HG02588 (cell line): ENCODE data around the gene CXADR.
"Not testable (repeated sequence)": the region's sequence is repeated elsewhere in the genome, so short reads cannot be mapped to it uniquely, and the experiment has no call there.

Source experiments
- ATAC-seq: cut with Tn5 transposase; IDR thresholded peaks from one replicate; pipeline ENCODE4 v1.9.1; 2021; ENCODE audit warnings: mild to moderate bottlenecking, moderate library complexity; ENCODE audit not compliant: unreplicated experiment

CXADR gene

DNA sequence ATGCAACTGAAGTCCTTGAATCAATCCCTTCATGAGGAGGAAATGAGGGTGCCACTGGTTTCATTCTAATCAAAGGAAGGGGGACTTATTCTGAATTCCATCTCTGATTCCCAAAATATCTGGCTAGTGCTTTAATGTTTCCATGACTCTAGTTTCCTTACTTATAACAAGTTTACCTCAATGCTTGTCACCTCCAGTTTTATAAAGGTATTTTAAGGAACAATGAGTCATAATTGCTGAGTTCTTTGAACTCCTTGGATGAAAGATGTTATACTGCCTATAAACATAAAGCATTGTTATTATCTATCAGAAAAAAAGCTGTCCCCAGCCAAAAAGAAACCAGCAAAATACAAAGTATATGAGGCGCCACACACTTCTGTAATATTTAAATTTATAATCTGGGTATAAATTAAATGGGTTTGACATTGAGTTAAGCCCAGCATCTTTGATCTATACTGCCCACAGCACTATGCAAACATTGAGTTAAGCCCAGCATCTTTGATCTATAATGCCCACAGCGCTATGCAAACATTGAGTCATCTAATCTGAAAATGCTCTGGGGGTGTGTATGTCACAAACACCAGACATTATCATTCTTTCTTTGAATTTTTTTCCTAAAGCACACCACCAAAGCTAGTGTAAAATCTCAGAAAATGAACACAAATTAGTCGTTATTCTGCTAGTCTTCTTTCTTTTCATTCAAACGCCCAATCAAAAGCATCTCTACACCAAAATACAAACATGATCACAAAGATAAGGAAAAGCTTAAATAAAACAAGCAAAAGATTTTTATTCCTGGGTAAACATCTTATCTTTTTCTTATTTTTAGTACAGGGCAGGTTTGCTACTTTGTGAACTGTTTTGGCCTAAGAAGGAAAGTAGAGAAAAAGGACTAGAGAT, 11.5 kb upstream of the CXADR start:
- ATAC-seq = no peak

DNA sequence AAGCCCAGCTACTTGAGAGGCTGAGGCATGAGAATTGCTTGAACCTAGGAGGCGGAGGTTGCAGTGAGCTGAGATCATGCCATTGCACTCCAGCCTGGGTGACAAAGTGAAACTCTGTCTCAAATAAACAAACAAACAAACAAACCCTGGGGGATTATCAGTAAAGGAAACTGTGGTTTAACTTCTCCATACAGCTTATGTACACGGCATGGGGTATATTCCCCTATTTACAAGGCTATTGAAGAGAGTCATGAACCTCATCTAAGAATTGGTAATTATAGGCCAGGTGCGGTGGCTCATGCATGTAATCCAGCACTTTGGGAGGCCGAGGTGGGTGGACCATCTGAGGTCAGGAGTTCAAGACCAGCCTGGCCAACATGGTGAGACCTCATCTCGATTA, 9.9 kb upstream of the CXADR start:
- ATAC-seq = not testable (repeated sequence)

DNA sequence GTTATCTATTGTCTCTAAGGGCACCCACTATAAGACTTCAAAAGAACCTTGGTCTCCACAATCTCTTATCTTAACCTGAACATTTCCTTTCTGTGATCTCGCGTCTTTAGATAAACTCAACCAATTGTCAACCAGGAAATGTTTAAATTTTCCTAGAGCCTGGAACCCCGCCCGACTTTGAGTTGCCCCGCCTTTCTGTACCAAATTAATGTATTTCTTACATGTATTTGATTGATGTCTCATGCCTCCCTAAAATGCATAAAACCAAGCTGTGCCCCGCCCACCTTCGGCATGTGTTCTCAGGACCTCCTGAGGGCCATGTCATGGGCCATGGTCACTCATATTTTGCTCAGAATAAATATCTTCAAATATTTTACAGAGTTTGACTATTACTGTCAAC, 5.9 kb upstream of the CXADR start:
- no peak for ATAC-seq

DNA sequence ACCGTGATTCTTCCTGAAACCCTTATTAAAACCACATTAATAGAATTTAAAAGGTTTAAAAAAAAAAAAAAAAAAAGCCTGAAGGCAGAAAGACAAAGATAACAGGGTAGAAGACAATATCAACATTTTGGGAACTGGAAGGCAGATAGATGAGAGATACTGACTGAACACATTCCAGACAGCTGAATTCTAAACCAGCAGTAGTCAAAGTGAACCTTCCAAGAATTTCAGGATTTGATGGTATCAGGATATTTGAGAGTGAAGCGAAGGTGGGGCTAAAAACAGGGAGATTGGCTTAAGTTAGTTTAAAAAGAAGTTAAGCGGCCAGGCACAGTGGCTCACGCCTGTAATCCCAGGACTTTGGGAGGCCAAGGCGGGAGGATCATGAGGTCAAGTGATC, 5.3 kb upstream of the CXADR start:
- no peak for ATAC-seq

DNA sequence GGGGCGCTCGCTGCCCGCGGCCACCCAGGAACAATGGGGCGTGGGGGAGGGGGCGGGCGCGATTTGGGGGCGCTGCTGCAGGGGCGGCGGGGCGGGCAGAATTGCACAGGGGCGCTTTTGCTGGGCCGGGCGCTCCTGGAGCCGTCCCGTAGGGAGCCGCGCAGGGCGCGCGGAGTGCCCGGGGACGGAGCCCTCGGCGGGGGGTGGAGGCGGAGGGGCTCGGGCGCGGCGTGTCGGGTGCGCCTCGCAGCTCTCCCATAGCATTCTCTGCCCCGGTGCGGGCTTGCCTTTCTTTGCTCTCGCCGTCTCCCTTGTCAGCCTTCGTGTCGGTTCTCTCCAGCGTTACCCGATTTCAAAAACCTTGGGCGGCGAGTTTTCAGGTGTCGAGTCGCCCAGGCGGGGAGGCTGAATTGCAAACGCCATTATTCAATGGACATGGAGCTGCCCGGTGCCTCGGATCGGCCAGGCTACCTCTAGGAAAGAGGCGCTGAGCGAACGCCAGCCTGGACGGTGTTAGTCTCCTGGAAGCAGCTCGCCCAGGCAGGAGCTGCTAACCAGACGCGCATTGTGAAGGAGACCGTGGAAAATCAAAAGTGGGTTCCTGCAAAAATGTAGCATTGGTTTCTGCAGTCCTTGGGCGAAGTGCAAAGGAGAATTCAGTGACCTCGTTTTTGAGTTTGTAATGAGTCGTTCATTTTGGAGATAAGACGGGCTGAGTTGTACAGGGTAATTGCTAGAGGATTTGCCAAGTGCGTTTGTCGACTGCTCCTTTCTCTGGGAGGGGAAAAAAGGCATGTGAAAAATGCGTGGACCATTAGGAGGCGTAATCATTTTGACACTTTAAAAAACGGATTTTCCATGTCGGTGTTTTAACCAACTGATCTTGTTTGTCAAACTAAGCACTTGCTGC, 626 bp downstream of the CXADR start:
- ATAC-seq = peak; percentile 27

DNA sequence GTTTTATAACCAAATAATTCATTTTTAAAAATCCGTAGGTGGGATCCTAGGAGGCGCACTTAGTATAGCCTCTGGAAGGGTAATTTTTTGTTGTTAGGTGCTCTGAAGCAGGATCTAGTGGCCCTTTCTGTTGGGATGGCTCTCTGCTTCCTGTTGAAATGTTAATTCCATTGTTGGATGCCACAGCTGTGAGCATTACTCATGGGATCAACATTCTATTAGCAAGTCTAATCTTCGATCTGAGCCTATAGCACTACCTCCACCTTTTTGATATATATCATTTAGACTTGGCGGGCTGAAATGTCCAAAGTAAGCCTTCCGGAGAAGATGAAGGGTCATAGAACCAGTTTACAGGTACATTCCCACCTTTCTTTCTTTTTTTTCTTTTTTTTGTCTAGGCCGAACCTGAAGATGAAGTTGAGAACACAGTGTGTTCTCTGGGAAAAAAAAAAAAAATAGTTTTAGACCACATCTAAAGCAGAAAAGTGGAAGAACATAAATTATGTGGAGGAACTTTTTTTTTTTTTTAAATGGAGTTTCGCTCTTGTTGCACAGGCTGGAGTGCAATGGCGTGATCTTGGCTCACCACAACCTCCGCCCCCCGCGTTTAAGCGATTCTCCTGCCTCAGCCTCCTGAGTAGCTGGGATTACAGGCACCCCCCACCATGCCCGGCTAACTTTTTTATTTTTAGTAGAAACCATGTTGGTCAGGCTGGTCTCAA, 1.4 kb downstream of the CXADR start:
- ATAC-seq = no peak

DNA sequence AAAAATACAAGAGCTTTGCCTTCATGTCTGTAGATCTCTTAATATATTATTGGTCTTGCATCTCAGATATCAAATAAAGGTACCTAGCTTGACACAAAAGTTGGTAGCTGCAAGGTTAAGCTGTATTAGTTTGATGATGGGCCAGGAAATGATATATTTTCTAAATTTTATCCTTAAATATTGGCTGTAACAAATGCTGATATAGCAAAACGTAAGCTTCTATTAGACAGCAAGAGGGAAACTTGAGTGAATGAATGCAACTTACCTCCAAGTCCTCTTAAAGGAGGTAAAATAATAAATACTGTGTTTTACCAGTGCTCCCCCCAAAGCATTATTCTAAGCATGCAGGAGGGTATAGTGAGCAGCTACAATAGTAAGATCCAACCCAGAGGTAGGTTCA, 4.2 kb downstream of the CXADR start:
- ATAC-seq = not testable (repeated sequence)

DNA sequence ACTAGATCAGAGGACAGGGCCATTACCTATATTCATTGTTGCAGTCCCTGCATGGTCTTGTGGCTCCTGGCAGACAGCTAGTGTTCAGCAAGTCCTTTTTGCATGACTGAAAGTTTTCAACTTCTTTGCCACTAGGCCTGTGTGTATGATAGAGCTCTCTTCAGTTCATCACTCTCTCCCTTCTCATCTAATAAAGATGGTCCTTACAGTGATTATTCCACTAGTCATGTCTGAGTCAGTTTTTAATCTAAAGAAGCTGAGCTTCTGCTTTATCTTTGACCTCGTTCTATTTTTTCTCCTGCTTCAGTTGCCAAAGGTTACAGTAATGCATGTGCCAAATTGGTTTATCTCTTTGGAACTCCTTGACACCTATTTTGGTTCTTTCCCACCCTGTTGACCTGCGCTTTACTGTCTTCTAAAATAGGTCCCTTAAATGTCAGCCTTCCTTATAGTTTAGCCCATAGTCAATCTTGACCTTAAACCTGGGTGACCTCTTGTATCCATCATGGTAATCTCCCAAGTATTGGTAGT, 6.4 kb downstream of the CXADR start:
- ATAC-seq = no peak

DNA sequence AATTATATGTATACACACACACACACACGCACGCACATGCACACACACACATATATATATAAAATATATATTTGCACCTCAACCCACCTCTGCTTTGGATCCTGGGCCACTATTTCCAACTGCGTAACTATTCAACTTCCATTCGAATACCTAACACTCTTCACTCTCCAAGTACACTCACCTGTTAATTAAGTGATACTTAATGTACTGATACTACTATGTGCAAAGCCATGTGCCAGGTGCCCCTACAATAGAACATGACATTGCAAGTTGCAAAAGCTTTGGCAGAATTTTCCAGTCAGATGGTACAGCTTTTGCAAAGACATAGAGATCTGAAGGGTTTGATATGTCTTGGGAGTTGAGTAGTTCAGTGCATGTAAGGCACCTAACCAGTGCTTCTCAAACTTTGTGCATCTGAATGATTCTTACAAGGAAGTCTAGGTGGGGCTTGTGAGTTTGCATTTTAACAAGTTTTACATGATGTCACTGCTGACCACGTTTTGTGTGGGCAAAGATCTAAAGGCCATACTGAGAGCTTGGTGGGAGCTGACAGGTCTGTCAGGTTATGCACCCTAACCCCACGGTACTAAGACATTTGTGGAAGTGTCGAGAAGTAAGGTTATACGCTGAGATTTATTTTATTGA, 7.2 kb downstream of the CXADR start:
- ATAC-seq = no peak

DNA sequence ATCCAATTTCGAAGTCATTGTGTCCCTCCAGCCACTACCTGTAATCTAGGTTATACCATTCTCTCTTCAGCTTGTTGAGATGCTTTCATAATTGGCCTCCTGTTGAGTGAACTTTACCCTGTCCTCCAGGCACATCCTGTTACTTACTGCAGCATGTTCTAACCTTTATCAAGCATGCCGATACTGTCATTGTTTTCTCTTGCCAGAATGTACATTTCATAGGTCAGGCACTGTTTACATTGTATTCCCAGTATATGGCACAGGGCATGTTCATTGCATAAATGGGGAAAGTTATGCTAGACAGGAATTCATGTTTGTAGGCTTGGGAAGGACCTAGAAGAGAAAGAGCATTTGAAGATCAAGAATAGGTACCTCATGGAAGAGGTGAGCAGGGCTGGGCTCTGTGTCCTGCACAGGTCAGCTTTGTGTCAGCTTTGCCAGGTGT, 10.2 kb downstream of the CXADR start:
- no peak for ATAC-seq

DNA sequence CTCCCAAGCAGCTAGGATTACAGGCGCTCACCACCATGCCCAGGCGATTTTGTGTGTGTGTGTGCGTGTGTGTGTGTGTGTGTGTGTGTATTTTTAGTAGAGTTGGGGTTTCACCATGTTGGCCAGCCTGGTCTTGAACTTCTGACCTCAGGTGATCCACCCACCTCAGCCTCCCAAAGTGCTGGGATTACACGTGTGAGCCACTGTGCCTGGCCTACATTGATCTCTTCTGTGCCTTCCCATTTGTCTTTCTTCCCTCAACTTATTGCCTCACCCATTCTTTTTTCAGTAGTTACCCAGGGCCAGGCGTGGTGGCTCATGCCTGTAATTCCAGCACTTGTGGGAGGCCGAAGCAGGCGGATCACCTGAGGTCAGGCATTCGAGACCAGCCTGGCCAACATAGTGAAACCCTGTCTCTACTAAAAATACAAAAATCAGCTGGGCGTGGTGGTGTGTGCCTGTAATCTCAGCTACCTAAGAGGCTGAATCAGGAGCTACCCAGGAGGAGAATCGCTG, 11.2 kb downstream of the CXADR start:
- not testable (repeated sequence) for ATAC-seq

DNA sequence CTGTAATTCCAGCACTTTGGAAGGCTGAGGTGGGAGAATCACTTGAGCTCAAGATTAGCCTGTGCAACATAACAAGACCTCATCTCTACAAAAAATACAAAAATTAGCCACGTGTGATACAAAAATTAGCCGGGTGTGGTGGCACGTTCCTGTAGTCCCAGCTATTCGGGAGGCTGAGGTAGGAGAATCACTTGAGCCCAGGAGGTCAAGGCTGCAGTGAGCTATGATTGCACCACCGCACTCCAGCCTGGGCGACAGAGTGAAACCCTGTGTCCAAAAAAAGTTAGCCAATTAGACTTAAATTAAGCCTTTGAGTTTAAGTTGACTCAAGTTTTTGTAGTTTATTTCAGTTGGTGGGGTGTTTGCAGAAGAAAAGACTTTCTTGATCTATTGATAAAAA, 11.8 kb downstream of the CXADR start:
- ATAC-seq = no peak

DNA sequence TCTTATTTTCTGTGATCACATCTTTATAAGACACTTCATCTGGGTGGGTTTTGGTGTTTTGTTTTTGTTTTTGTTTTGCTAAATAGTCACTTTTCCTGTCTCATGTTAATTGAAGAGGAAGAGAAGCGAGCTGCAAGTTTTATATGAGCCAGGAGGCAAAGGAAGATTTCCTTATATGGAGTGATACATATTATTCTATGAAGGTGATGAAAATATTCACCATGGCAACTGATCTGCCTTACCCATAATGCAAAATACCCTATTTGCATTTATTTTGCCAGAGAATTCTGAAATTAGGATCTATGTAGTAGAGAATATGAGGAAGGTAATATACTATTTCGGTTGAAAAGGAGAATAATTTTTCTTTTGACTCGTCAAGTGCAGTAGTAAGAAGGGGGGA, 13.9 kb downstream of the CXADR start:
- ATAC-seq = no peak

DNA sequence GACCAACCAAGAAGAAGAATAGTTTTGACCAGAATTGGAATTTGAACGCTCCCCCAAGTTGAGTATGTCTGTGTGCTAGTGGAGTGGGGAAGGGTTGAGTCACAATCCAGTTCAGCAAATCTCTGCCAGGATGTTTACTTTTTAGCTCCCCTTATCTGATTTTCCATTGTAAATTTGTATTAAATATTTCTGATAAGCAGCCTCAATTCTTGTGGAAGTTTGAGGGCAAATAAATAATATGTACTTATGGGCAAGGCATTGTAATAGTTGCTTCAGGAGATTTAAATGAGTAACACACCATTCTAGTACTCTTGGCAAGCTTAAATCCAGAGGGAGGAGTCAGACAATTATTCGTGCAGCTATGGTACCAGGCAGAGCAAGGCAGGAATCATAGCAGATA, 14.4 kb downstream of the CXADR start:
- ATAC-seq = no peak

DNA sequence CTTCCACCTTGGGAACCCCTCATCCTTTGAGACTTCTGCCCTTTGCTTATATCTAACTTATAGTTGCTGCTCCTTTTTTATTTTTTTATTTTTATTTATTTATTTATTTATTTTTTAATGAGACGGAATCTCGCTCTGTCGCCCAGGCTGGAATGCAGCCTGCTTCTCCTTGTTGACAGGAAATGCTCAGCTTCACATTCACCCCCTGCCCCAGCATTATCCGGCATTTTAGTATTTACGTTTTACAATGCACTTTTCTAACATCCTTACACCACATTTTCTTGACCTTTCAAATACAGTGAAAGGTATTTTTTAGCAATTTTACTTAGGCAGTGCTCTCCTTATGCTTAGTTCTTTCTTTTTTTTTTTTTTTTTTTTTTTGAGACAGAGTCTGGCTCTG, 14.9 kb downstream of the CXADR start:
- no peak for ATAC-seq

DNA sequence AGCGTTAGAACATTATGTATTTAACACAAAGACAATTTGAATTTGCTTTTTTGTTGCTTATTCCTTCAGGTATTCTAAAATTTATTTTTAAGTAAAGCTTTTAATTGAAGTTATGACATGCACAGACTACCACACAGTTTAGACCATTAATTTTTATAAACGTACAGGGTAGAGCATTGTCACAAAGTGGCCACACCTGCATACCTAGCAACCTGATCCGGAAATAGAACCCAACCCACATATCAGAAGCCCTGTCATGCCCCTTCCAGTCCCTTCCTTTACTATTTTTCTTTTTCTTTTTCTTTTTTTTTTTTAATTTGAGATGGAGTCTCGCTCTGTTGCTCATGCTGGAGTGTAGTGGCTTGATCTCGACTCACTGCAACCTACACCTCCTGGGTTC, 16.8 kb downstream of the CXADR start:
- no peak for ATAC-seq

DNA sequence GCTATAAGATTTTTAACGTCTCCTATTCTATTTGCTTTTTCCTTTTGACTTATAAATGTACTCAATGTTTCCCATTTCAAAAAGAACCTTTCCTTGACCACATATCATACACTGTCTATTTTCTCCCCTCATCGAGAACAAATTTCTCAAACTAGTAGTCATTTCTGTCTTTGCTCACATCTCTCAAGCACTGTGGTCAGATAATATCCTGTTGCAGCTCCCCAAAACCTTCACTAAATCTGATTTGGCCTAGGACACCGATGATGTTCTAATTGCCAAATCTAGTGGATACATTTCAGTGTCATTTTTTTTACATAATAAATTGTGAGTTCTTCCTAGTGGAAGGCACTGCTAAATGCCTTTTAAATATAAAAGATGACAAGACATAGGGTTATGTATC, 19.4 kb downstream of the CXADR start:
- no peak for ATAC-seq

DNA sequence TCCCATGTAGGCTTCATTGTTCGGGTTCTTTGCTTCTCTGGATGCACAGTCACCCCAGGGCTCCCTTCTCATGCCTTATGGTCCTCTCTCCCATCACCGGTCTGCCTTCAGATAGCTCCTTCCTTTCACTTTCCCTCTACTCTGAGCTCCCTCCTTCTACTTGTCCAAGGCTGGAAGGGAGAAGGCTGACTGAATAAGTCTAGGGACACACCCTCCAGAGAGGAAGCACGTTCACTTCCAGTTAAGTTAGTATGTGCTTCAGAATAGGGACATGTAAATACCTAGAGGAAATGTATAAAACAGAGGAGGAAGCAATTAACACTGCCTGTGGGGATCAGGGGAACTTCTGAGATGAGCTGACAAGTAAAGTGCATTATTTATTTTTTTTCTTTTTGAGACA, 23.5 kb downstream of the CXADR start:
- ATAC-seq = no peak

DNA sequence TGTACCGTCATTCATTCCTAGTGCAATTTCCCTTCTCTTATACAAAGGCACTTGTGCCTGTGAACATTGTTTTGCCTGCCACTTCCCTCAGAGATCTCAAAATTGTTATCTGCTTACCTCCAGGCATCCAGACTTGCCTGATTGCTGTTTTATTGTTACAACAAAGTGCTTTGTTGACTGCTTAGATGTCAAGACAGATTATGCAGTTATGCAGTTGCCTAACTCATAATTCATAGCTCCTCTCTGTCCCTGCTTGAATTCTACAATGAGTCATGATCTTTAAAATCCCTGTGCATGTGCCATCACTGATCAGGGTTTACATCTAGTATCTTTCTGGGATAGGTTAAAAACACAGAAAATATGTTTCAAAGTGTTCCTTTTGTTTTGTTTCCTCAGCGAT, 24.5 kb downstream of the CXADR start:
- ATAC-seq = no peak

DNA sequence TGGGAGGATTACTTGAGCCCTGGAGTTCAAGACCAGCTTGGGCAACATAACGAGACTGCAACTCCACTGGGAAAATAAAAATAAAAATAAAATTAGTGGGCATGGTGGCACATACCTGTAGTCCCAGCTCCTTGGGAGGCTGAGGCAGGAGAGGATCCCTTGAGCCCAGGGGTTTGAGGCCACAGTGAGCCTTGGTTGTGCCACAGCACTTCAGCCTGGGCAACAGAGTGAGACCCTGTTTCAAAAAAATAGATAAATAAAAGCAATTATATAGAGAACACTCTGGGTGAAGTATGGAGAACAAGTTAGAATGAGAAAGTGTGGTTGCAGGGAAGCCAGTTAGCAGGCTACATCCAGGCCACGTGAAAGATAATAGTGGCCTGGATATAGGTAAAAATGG, 25.7 kb downstream of the CXADR start:
- ATAC-seq = no peak
